Measurements from ENCODE around the gene CAMK1D. TPM values are rescaled to one million over a fixed set of nuclear protein-coding genes. Genes with fewer than 3 reads are reported as not detected.
A peak's percentile ranks its signal among the peaks of the same experiment; 100 is the strongest.
"Not testable (repeated sequence)": the region's sequence is repeated elsewhere in the genome, so short reads cannot be mapped to it uniquely, and the experiment has no call there.

CAMK1D gene
- total RNA-seq, 3 donors from 2014 or later (not counting 1 experiment from before 2014, with no cell fraction given), result 44.2 to 56.4 (median 49.7) TPM

DNA sequence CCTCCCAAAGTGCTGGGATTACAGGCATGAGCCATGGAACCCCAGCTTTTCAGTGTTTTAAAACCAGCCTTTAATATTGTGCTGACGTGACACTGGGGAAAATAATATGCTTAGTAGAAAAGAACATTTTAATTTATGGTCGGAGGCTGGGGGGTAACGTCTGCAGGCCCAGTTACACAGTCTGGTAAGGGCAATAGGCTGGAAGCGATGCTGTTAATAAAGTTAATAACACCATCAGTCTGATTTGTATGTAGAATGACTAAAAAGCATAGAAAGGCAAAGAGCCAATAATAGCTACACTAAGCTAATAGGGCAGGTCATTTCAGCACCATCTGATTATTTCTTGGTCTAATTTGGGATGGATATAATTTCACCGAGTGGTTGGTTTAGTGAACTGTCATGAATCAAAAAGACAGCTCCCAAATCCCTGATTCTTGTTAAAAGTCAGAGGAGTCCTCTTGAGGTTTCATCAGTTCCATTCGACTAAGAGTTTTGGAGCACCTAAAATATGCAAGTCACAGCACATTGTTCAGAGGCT lies 192.9 kb downstream of the CAMK1D start:
- Mint-ChIP-seq H3K9me3 (peaks cover 2 to 5% of the 10 kb centered on the region in 2 donors), H3K4me3 (no peak overlapping the region)

DNA sequence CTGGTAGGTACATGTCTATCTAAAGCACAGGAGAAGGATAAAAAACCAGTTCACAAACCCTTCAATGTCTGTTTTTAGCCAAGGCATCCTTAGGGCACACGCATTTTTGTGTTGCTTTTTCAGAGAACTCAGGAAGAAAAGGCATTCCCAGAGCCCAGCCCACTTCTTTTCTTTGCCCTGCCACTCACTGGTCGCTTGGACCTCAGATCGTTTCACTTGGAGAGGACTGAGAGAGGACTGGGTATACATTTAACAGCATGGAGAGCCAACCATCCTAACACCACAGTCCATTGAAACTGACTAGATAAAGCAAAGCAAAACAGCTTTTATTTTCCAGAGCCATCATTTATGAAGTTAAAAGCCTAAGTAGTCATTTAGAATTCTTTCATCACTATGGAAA lies 194.2 kb downstream of the CAMK1D start:
- Histone ChIP-seq H3K27ac (ENCODE audit: low read length) (no peak overlapping the region), H3K4me3 (ENCODE audit: low read length) (no peak overlapping the region), H3K36me3 (ENCODE audit: control insufficient read depth, insufficient read depth, low read length) (no peaks in the 10 kb centered on the region), H3K9me3 (ENCODE audit: control insufficient read depth, insufficient read depth, low read length) (no peaks in the 10 kb centered on the region), H3K27me3 (ENCODE audit: control insufficient read depth, insufficient read depth, low read length) (no peaks in the 10 kb centered on the region), H3K4me1 (ENCODE audit: control insufficient read depth, insufficient read depth, low read length) (no peaks in the 10 kb centered on the region)
- ATAC-seq (no peak), DNase-seq (no peak)
- Mint-ChIP-seq H3K4me3 (no peak overlapping the region), H3K4me1 (peaks cover 37 to 38% of the 10 kb centered on the region in 2 donors), H3K36me3 (no peaks in the 10 kb centered on the region), H3K27me3 (ENCODE audit: low read depth in 2 of 2) (no peaks in the 10 kb centered on the region), H3K9me3 (peaks cover 2 to 5% of the 10 kb centered on the region in 2 donors), H3K27ac (no peak overlapping the region)
- WGBS (ENCODE audit: insufficient coverage), result 100% methylated on average over 2 of the region's 3 CpGs
- intact Hi-C loops (cut with micrococcal nuclease), result no loop called here
- TF ChIP-seq, protein P1, sequence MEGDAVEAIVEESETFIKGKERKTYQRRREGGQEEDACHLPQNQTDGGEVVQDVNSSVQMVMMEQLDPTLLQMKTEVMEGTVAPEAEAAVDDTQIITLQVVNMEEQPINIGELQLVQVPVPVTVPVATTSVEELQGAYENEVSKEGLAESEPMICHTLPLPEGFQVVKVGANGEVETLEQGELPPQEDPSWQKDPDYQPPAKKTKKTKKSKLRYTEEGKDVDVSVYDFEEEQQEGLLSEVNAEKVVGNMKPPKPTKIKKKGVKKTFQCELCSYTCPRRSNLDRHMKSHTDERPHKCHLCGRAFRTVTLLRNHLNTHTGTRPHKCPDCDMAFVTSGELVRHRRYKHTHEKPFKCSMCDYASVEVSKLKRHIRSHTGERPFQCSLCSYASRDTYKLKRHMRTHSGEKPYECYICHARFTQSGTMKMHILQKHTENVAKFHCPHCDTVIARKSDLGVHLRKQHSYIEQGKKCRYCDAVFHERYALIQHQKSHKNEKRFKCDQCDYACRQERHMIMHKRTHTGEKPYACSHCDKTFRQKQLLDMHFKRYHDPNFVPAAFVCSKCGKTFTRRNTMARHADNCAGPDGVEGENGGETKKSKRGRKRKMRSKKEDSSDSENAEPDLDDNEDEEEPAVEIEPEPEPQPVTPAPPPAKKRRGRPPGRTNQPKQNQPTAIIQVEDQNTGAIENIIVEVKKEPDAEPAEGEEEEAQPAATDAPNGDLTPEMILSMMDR (IDR thresholded peaks at IDR 0.05), result no peak

More for the DNA sequence above, 192.9 kb downstream of the CAMK1D start:
- DNase-seq, result no peak
- intact Hi-C loops (cut with micrococcal nuclease), result no loop called here
- ATAC-seq, result no peak
- no peaks in the 10 kb centered on the region for H3K4me1 ChIP-seq (ENCODE audit: control insufficient read depth, insufficient read depth, low read length)
- TF ChIP-seq, protein P1 (IDR thresholded peaks at IDR 0.05), result no peak
- WGBS (ENCODE audit: insufficient coverage), result 91% methylated on average over 6 of the region's 6 CpGs
- H3K9me3 ChIP-seq (ENCODE audit: control insufficient read depth, insufficient read depth, low read length), result no peaks in the 10 kb centered on the region
- peaks cover 30 to 35% of the 10 kb centered on the region in 2 donors for H3K4me1 Mint-ChIP-seq
- H3K36me3 ChIP-seq (ENCODE audit: control insufficient read depth, insufficient read depth, low read length), result no peaks in the 10 kb centered on the region
- H3K27me3 ChIP-seq (ENCODE audit: control insufficient read depth, insufficient read depth, low read length), result no peaks in the 10 kb centered on the region
- no peak overlapping the region for H3K4me3 ChIP-seq (ENCODE audit: low read length)
- H3K27ac Mint-ChIP-seq, result no peak overlapping the region
- no peaks in the 10 kb centered on the region for H3K27me3 Mint-ChIP-seq (ENCODE audit: low read depth in 2 of 2)
- H3K27ac ChIP-seq (ENCODE audit: low read length), result no peak overlapping the region
- H3K36me3 Mint-ChIP-seq, result no peaks in the 10 kb centered on the region

DNA sequence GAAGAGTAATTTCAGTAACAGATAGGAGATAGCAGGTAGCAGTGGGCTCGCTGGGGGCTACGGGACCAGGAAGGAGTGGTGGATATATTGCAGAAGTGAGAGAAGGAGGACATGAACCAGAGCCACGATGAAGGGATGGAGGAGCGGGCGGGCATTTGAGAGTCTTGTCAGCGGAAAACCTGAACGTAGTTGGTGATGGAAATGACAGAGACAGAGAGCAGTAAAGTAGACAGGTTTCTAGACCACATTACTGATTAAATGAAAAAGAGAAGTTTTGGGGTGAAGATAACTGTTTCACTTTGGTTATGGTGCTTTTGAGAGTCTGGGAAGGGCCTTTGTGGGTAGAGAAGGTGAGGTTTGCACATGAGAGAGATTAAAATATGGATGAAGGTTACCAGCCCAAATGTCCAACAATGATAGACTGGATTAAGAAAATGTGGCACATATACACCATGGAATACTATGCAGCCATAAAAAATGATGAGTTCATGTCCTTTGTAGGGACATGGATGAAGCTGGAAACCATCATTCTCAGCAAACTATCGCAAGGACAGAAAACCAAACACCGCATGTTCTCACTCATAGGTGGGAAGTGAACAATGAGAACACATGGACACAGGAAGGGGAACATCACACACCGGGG lies 196.9 kb downstream of the CAMK1D start:
- H3K4me3 Mint-ChIP-seq; H3K36me3 ChIP-seq (ENCODE audit: control insufficient read depth, insufficient read depth, low read length); H3K9me3 ChIP-seq (ENCODE audit: control insufficient read depth, insufficient read depth, low read length); DNase-seq; H3K27ac ChIP-seq (ENCODE audit: low read length); H3K4me3 ChIP-seq (ENCODE audit: low read length); H3K27me3 Mint-ChIP-seq (ENCODE audit: low read depth in 2 of 2); H3K9me3 Mint-ChIP-seq; H3K27ac Mint-ChIP-seq; ATAC-seq; H3K27me3 ChIP-seq (ENCODE audit: control insufficient read depth, insufficient read depth, low read length); H3K4me1 ChIP-seq (ENCODE audit: control insufficient read depth, insufficient read depth, low read length); intact Hi-C loops (cut with micrococcal nuclease); H3K36me3 Mint-ChIP-seq: not testable (repeated sequence)
- 95% methylated on average over 10 of the region's 10 CpGs for WGBS (ENCODE audit: insufficient coverage)
- peaks cover 34 to 41% of the 10 kb centered on the region in 2 donors for H3K4me1 Mint-ChIP-seq

DNA sequence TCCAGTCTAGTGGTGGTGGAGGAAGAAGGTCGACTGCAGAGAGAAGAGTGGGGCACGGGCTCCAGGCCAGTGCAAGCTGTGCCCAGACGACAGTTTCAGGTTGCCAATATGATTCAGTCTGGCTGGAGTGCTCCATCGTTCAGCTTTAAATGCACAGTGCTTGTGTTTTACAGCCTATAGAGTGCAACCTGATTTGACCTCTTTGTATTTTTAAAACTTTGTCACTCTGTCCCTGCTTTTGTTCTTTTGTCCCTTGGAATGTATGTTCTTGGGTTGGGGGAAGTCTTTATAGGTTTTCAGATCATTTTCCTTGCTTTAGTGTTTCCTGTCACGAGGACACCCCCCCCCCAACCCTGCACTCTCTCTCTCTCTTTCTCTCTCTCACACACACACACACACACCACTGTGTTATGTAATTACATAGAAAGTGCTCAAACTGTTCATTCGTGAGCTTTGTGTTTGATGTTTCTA lies 198.0 kb downstream of the CAMK1D start:
- no peaks in the 10 kb centered on the region for H3K27me3 ChIP-seq (ENCODE audit: control insufficient read depth, insufficient read depth, low read length)
- H3K4me3 Mint-ChIP-seq, result no peak overlapping the region
- no peak overlapping the region for H3K27ac ChIP-seq (ENCODE audit: low read length)
- H3K27ac Mint-ChIP-seq, result peak overlapping the region; percentile 17 to 41
- peak in 1 of 2 donors; percentile 30 for DNase-seq
- TF ChIP-seq, protein P1 (IDR thresholded peaks at IDR 0.05), result no peak
- peaks cover 2 to 5% of the 10 kb centered on the region in 2 donors for H3K9me3 Mint-ChIP-seq
- H3K4me1 ChIP-seq (ENCODE audit: control insufficient read depth, insufficient read depth, low read length), result no peaks in the 10 kb centered on the region
- H3K4me1 Mint-ChIP-seq, result peaks cover 32 to 34% of the 10 kb centered on the region in 2 donors
- 38% methylated on average over 4 of the region's 6 CpGs for WGBS (ENCODE audit: insufficient coverage)
- no peaks in the 10 kb centered on the region for H3K36me3 ChIP-seq (ENCODE audit: control insufficient read depth, insufficient read depth, low read length)
- peak in 2 of 3 donors; percentile 39 to 44 for ATAC-seq
- H3K27me3 Mint-ChIP-seq (ENCODE audit: low read depth in 2 of 2), result no peaks in the 10 kb centered on the region
- intact Hi-C loops (cut with micrococcal nuclease), result no loop called here
- no peaks in the 10 kb centered on the region for H3K9me3 ChIP-seq (ENCODE audit: control insufficient read depth, insufficient read depth, low read length)
- H3K36me3 Mint-ChIP-seq, result no peaks in the 10 kb centered on the region
- H3K4me3 ChIP-seq (ENCODE audit: low read length), result no peak overlapping the region
